ENCODE results near the gene LAMA2.
"Not testable (repeated sequence)": the region's sequence is repeated elsewhere in the genome, so short reads cannot be mapped to it uniquely, and the experiment has no call there.

Gene LAMA2

GRCh38 chr6:129046526-129046925 is 163.6 kb downstream of the LAMA2 start:
- Histone ChIP-seq H3K27me3 (replicated peaks in 2 of 5; ENCODE audit: control insufficient read depth in 4 of 5, insufficient read depth in 5 of 5, low read length in 4 of 5) (no peaks in the 10 kb centered on the region), H3K4me1 (ENCODE audit: control extremely low read depth in 1 of 4, control insufficient read depth in 4 of 4, insufficient read depth in 4 of 4, low read length in 3 of 4) (no peaks in the 10 kb centered on the region), H3K4me3 (ENCODE audit: control insufficient read depth in 1 of 7, extremely low read depth in 1 of 7, insufficient read depth in 4 of 7, low read depth in 2 of 7, low read length in 6 of 7) (no peak overlapping the region), H3K9me3 (ENCODE audit: control extremely low read depth in 1 of 5, control insufficient read depth in 4 of 5, insufficient read depth in 2 of 5, low read depth in 1 of 5, low read length in 4 of 5) (peaks cover 0 to 3% (median 2%) of the 10 kb centered on the region in 5 experiments), H3K36me3 (ENCODE audit: control insufficient read depth in 4 of 4, insufficient read depth in 4 of 4, low read length in 3 of 4) (no peaks in the 10 kb centered on the region), H3K27ac (ENCODE audit: insufficient read depth in 1 of 2, low read depth in 1 of 2, low read length in 2 of 2, poor library complexity in 1 of 2, severe bottlenecking in 2 of 2) (no peak overlapping the region)
- ChIA-PET CTCF (no interaction called here), POLR2A (no interaction called here)
- WGBS (ENCODE audit: insufficient coverage): 100% methylated on average over 1 of the region's 2 CpGs
- DNase-seq: no peak

GRCh38 chr6:129047834-129048233 is 164.9 kb downstream of the LAMA2 start:
- no peak for DNase-seq
- Histone ChIP-seq H3K36me3 (ENCODE audit: control insufficient read depth in 4 of 4, insufficient read depth in 4 of 4, low read length in 3 of 4) (no peaks in the 10 kb centered on the region), H3K27ac (ENCODE audit: insufficient read depth in 1 of 2, low read depth in 1 of 2, low read length in 2 of 2, poor library complexity in 1 of 2, severe bottlenecking in 2 of 2) (no peak overlapping the region), H3K27me3 (replicated peaks in 2 of 5; ENCODE audit: control insufficient read depth in 4 of 5, insufficient read depth in 5 of 5, low read length in 4 of 5) (no peaks in the 10 kb centered on the region), H3K4me1 (ENCODE audit: control extremely low read depth in 1 of 4, control insufficient read depth in 4 of 4, insufficient read depth in 4 of 4, low read length in 3 of 4) (no peaks in the 10 kb centered on the region), H3K4me3 (ENCODE audit: control insufficient read depth in 1 of 7, extremely low read depth in 1 of 7, insufficient read depth in 4 of 7, low read depth in 2 of 7, low read length in 6 of 7) (no peak overlapping the region), H3K9me3 (ENCODE audit: control extremely low read depth in 1 of 5, control insufficient read depth in 4 of 5, insufficient read depth in 2 of 5, low read depth in 1 of 5, low read length in 4 of 5) (peaks cover 0 to 3% (median 2%) of the 10 kb centered on the region in 5 experiments)
- ChIA-PET POLR2A (no interaction called here), CTCF (interaction anchor here (1.3 kb wide), 1 partner anchor 34 kb away, joined by 4 read pairs; no protein-coding TSS in a partner anchor)
- WGBS (ENCODE audit: insufficient coverage): no CpG with 5 or more reads among the region's 3 CpGs

- no peaks in the 10 kb centered on the region for H3K27me3 ChIP-seq (replicated peaks in 2 of 5; ENCODE audit: control insufficient read depth in 4 of 5, insufficient read depth in 5 of 5, low read length in 4 of 5)
- no peak overlapping the region for H3K4me3 ChIP-seq (ENCODE audit: control insufficient read depth in 1 of 7, extremely low read depth in 1 of 7, insufficient read depth in 4 of 7, low read depth in 2 of 7, low read length in 6 of 7)
- H3K36me3 ChIP-seq (ENCODE audit: control insufficient read depth in 4 of 4, insufficient read depth in 4 of 4, low read length in 3 of 4): no peaks in the 10 kb centered on the region
- DNase-seq: no peak
- POLR2A ChIA-PET: no interaction called here
- CTCF ChIA-PET: no interaction called here
- WGBS (ENCODE audit: insufficient coverage): 100% methylated on average over 1 of the region's 4 CpGs
- H3K4me1 ChIP-seq (ENCODE audit: control extremely low read depth in 1 of 4, control insufficient read depth in 4 of 4, insufficient read depth in 4 of 4, low read length in 3 of 4): no peaks in the 10 kb centered on the region
- no peak overlapping the region for H3K27ac ChIP-seq (ENCODE audit: insufficient read depth in 1 of 2, low read depth in 1 of 2, low read length in 2 of 2, poor library complexity in 1 of 2, severe bottlenecking in 2 of 2)
- H3K9me3 ChIP-seq (ENCODE audit: control extremely low read depth in 1 of 5, control insufficient read depth in 4 of 5, insufficient read depth in 2 of 5, low read depth in 1 of 5, low read length in 4 of 5): no peaks in the 10 kb centered on the region
Measured at GRCh38 chr6:129050086-129050485, 167.1 kb downstream of the LAMA2 start.

- H3K27me3 ChIP-seq (replicated peaks in 2 of 5; ENCODE audit: control insufficient read depth in 4 of 5, insufficient read depth in 5 of 5, low read length in 4 of 5); DNase-seq; H3K36me3 ChIP-seq (ENCODE audit: control insufficient read depth in 4 of 4, insufficient read depth in 4 of 4, low read length in 3 of 4); H3K27ac ChIP-seq (ENCODE audit: insufficient read depth in 1 of 2, low read depth in 1 of 2, low read length in 2 of 2, poor library complexity in 1 of 2, severe bottlenecking in 2 of 2); CTCF ChIA-PET; POLR2A ChIA-PET; H3K4me3 ChIP-seq (ENCODE audit: control insufficient read depth in 1 of 7, extremely low read depth in 1 of 7, insufficient read depth in 4 of 7, low read depth in 2 of 7, low read length in 6 of 7); H3K4me1 ChIP-seq (ENCODE audit: control extremely low read depth in 1 of 4, control insufficient read depth in 4 of 4, insufficient read depth in 4 of 4, low read length in 3 of 4); H3K9me3 ChIP-seq (ENCODE audit: control extremely low read depth in 1 of 5, control insufficient read depth in 4 of 5, insufficient read depth in 2 of 5, low read depth in 1 of 5, low read length in 4 of 5): not testable (repeated sequence)
- 99% methylated on average over 12 of the region's 13 CpGs for WGBS (ENCODE audit: insufficient coverage)
Measured at GRCh38 chr6:129053143-129053542, 170.2 kb downstream of the LAMA2 start.

- Histone ChIP-seq H3K27ac (ENCODE audit: insufficient read depth in 1 of 2, low read depth in 1 of 2, low read length in 2 of 2, poor library complexity in 1 of 2, severe bottlenecking in 2 of 2) (no peak overlapping the region), H3K9me3 (ENCODE audit: control extremely low read depth in 1 of 5, control insufficient read depth in 4 of 5, insufficient read depth in 2 of 5, low read depth in 1 of 5, low read length in 4 of 5) (no peaks in the 10 kb centered on the region), H3K4me1 (ENCODE audit: control extremely low read depth in 1 of 4, control insufficient read depth in 4 of 4, insufficient read depth in 4 of 4, low read length in 3 of 4) (no peaks in the 10 kb centered on the region), H3K4me3 (ENCODE audit: control insufficient read depth in 1 of 7, extremely low read depth in 1 of 7, insufficient read depth in 4 of 7, low read depth in 2 of 7, low read length in 6 of 7) (no peak overlapping the region), H3K36me3 (ENCODE audit: control insufficient read depth in 4 of 4, insufficient read depth in 4 of 4, low read length in 3 of 4) (no peaks in the 10 kb centered on the region), H3K27me3 (replicated peaks in 2 of 5; ENCODE audit: control insufficient read depth in 4 of 5, insufficient read depth in 5 of 5, low read length in 4 of 5) (no peaks in the 10 kb centered on the region)
- POLR2A ChIA-PET: no interaction called here
- DNase-seq: no peak
- WGBS (ENCODE audit: insufficient coverage): no CpG with 5 or more reads among the region's 3 CpGs
- CTCF ChIA-PET: interaction anchor here (1.1 kb wide), 1 partner anchor 25 kb away, joined by 3 read pairs; no protein-coding TSS in a partner anchor
Measured at GRCh38 chr6:129055796-129056195, 172.9 kb downstream of the LAMA2 start.

- CTCF ChIA-PET: no interaction called here
- WGBS (ENCODE audit: insufficient coverage): 80% methylated on average over 1 of the region's 2 CpGs
Measured at GRCh38 chr6:129059650-129060049, 176.7 kb downstream of the LAMA2 start.

GRCh38 chr6:129069006-129069405 is 186.1 kb downstream of the LAMA2 start:
- Histone ChIP-seq H3K4me1 (ENCODE audit: control extremely low read depth in 1 of 4, control insufficient read depth in 4 of 4, insufficient read depth in 4 of 4, low read length in 3 of 4) (no peaks in the 10 kb centered on the region), H3K27ac (ENCODE audit: insufficient read depth in 1 of 2, low read depth in 1 of 2, low read length in 2 of 2, poor library complexity in 1 of 2, severe bottlenecking in 2 of 2) (no peak overlapping the region), H3K4me3 (ENCODE audit: control insufficient read depth in 1 of 7, extremely low read depth in 1 of 7, insufficient read depth in 4 of 7, low read depth in 2 of 7, low read length in 6 of 7) (no peak overlapping the region), H3K27me3 (replicated peaks in 2 of 5; ENCODE audit: control insufficient read depth in 4 of 5, insufficient read depth in 5 of 5, low read length in 4 of 5) (no peaks in the 10 kb centered on the region), H3K36me3 (ENCODE audit: control insufficient read depth in 4 of 4, insufficient read depth in 4 of 4, low read length in 3 of 4) (no peaks in the 10 kb centered on the region), H3K9me3 (ENCODE audit: control extremely low read depth in 1 of 5, control insufficient read depth in 4 of 5, insufficient read depth in 2 of 5, low read depth in 1 of 5, low read length in 4 of 5) (no peaks in the 10 kb centered on the region)
- ChIA-PET POLR2A (no interaction called here), CTCF (no interaction called here)
- no peak for DNase-seq

More at GRCh38 chr6:129059650-129060049, 176.7 kb downstream of the LAMA2 start:
- POLR2A ChIA-PET: no interaction called here
- H3K4me3 ChIP-seq (ENCODE audit: control insufficient read depth in 1 of 7, extremely low read depth in 1 of 7, insufficient read depth in 4 of 7, low read depth in 2 of 7, low read length in 6 of 7): no peak overlapping the region
- no peak overlapping the region for H3K27ac ChIP-seq (ENCODE audit: insufficient read depth in 1 of 2, low read depth in 1 of 2, low read length in 2 of 2, poor library complexity in 1 of 2, severe bottlenecking in 2 of 2)
- H3K9me3 ChIP-seq (ENCODE audit: control extremely low read depth in 1 of 5, control insufficient read depth in 4 of 5, insufficient read depth in 2 of 5, low read depth in 1 of 5, low read length in 4 of 5): no peaks in the 10 kb centered on the region
- H3K36me3 ChIP-seq (ENCODE audit: control insufficient read depth in 4 of 4, insufficient read depth in 4 of 4, low read length in 3 of 4): no peaks in the 10 kb centered on the region
- H3K27me3 ChIP-seq (replicated peaks in 2 of 5; ENCODE audit: control insufficient read depth in 4 of 5, insufficient read depth in 5 of 5, low read length in 4 of 5): no peaks in the 10 kb centered on the region
- no peak for DNase-seq
- H3K4me1 ChIP-seq (ENCODE audit: control extremely low read depth in 1 of 4, control insufficient read depth in 4 of 4, insufficient read depth in 4 of 4, low read length in 3 of 4): no peaks in the 10 kb centered on the region

All from common myeloid progenitor, CD34-positive (primary cell).